OCI-LY7 (cell line): ENCODE measurements around the gene CMPK2. TPM values are rescaled to one million over a fixed set of nuclear protein-coding genes. Genes with fewer than 3 reads are reported as not detected.

Experiments
- BruUV-seq: library from RNA; stranded (reverse); fragments of 400-500 nt; replicated peaks from 2 replicates; lab custom pipeline; 2021; lab: Mats Ljungman, UMichigan
- CTCF ChIA-PET: fragments of 300-600 bp; sonication (Branson Sonifier 250); formaldehyde crosslinking; loops from one replicate; lab custom pipeline; 2022; ENCODE audit warnings: antibody characterized with exemption; ENCODE audit not compliant: unreplicated experiment; lab: Charles Lee
- POLR2A ChIA-PET: fragments of 300-600 bp; sonication (Branson Sonifier 250); formaldehyde crosslinking; loops from one replicate; lab custom pipeline; 2022; ENCODE audit warnings: antibody characterized with exemption; lab: Charles Lee
- DNase-seq: peaks from one replicate; pipeline ENCODE4 v3.0.0-alpha.2; 2015; ENCODE audit warnings: low spot score
- H2AFZ ChIP-seq: fragments of 200-600 bp; sonication (generic), shearing (Covaris generic); 2 replicates; pipeline ENCODE4 v1.6.1; 2014; ENCODE audit warnings: mild to moderate bottlenecking, antibody characterized with exemption, low read length, moderate library complexity
- H3K27ac ChIP-seq: fragments of 200-600 bp; sonication (generic); 2 replicates; pipeline ENCODE4 v1.5.1; 2014; ENCODE audit warnings: mixed run types, low read depth, mild to moderate bottlenecking, moderate library complexity, low read length, inconsistent platforms; ENCODE audit not compliant: poor library complexity, severe bottlenecking
- H3K36me3 ChIP-seq: fragments of 200-600 bp; sonication (generic); 2 replicates; pipeline ENCODE4 v1.6.1; 2014; ENCODE audit warnings: mild to moderate bottlenecking, antibody characterized with exemption, low read length, moderate library complexity, mixed read lengths; ENCODE audit not compliant: insufficient read depth
- H3K4me1 ChIP-seq: fragments of 200-600 bp; sonication (generic); 2 replicates; pipeline ENCODE4 v1.5.1; 2014; ENCODE audit warnings: mild to moderate bottlenecking, low read length; ENCODE audit not compliant: insufficient read depth, poor library complexity, severe bottlenecking
- H3K4me2 ChIP-seq: fragments of 200-600 bp; sonication (generic); 2 replicates; pipeline ENCODE4 v1.6.1; 2014; ENCODE audit warnings: mild to moderate bottlenecking, low read length
- H3K4me3 ChIP-seq: fragments of 200-600 bp; sonication (generic); 2 replicates; pipeline ENCODE4 v1.5.1; 2014; ENCODE audit warnings: mild to moderate bottlenecking, low read depth, low read length; ENCODE audit not compliant: poor library complexity, severe bottlenecking
- H3K79me2 ChIP-seq: fragments of 200-600 bp; sonication (generic); 2 replicates; pipeline ENCODE4 v1.6.1; 2016; ENCODE audit warnings: low read depth, mild to moderate bottlenecking, low read length, moderate library complexity, mixed read lengths; ENCODE audit not compliant: insufficient read depth
- H3K9me2 ChIP-seq: fragments of 200-600 bp; sonication (generic); 2 replicates; pipeline ENCODE4 v1.6.1; 2016; ENCODE audit warnings: mild to moderate bottlenecking, low read length, mixed read lengths; ENCODE audit not compliant: insufficient read depth
- H3K9me3 ChIP-seq: fragments of 200-600 bp; sonication (generic); 2 replicates; pipeline ENCODE4 v1.6.1; 2014; ENCODE audit warnings: mild to moderate bottlenecking, mixed run types, low read length, mixed read lengths
- H4K20me1 ChIP-seq: fragments of 200-600 bp; sonication (generic); 2 replicates; pipeline ENCODE4 v1.6.1; 2014; ENCODE audit warnings: mild to moderate bottlenecking, antibody characterized with exemption, low read length, moderate library complexity, mixed read lengths; ENCODE audit not compliant: insufficient read depth
- EZH2phosphoT487 ChIP-seq: fragments of 200-600 bp; sonication (generic); IDR thresholded peaks from 2 replicates; pipeline ENCODE4 v1.6.1; 2018; ENCODE audit warnings: low read depth, borderline replicate concordance, mild to moderate bottlenecking, mixed run types, antibody characterized with exemption, low read length, moderate library complexity, mixed read lengths
- intact Hi-C: fragments of 100-400 bp; cut with micrococcal nuclease; formaldehyde crosslinking; loops from one replicate; pipeline ENCODE4 v1.10.0; 2022; ENCODE audit not compliant: unreplicated experiment
- total RNA-seq, 2 experiments: library from RNA; depleted of rRNA in 1 of 2; stranded (reverse); fragments of >200 nt in 1 of 2; shearing (Covaris generic) in 1 of 2; gene quantifications; 2 replicates each; pipeline ENCODE4 v1.2.3, GENCODE V29; 2014 to 2022
- TF ChIP-seq, protein P1 (sequence below): fragments of 200-600 bp; sonication (generic); conservative IDR thresholded peaks from 2 replicates; pipeline ENCODE4 v1.5.1; 2014; ENCODE audit warnings: mild to moderate bottlenecking, antibody characterized with exemption, low read length, moderate library complexity, mixed read lengths

CMPK2 gene
- total RNA-seq, 2 experiments from 2014 or later = 0.99 TPM; not detected in 1

DNA sequence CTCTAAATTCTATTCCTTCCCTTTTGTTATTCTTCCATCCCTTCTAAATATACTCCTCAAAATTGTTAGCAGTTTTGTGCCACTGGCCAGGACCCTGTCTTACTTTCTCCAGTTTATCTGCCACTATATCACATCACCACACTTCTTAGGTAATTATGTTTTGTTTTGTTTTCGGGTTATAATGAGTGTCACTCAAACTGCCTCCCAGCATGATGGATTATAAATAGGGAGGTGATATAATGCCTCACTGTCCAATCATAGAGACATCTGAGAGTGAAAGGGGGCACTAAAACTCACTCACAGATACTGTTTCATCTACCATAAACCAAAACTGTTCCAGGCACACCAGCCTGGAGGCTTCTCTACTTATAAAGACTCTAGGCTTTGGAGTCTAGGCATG, 15.3 kb upstream of the CMPK2 start:
- H3K9me3 ChIP-seq = no peaks in the 10 kb centered on the region
- H4K20me1 ChIP-seq = no peaks in the 10 kb centered on the region
- ChIA-PET POLR2A (interaction anchor here (0.7 kb wide), 1 partner anchor 105 kb away, joined by 3 read pairs; no protein-coding TSS in a partner anchor), CTCF (no interaction called here)
- intact Hi-C loops = no loop called here
- no peak overlapping the region for H3K27ac ChIP-seq
- no peak overlapping the region for H3K4me2 ChIP-seq
- H3K79me2 ChIP-seq = no peaks in the 10 kb centered on the region
- no TSS peak for BruUV-seq
- H3K4me3 ChIP-seq = no peak overlapping the region
- no peaks in the 10 kb centered on the region for H3K9me2 ChIP-seq
- H3K36me3 ChIP-seq = no peaks in the 10 kb centered on the region
- no peak overlapping the region for H2AFZ ChIP-seq
- TF ChIP-seq EZH2phosphoT487 = no peak
- TF ChIP-seq, protein P1, sequence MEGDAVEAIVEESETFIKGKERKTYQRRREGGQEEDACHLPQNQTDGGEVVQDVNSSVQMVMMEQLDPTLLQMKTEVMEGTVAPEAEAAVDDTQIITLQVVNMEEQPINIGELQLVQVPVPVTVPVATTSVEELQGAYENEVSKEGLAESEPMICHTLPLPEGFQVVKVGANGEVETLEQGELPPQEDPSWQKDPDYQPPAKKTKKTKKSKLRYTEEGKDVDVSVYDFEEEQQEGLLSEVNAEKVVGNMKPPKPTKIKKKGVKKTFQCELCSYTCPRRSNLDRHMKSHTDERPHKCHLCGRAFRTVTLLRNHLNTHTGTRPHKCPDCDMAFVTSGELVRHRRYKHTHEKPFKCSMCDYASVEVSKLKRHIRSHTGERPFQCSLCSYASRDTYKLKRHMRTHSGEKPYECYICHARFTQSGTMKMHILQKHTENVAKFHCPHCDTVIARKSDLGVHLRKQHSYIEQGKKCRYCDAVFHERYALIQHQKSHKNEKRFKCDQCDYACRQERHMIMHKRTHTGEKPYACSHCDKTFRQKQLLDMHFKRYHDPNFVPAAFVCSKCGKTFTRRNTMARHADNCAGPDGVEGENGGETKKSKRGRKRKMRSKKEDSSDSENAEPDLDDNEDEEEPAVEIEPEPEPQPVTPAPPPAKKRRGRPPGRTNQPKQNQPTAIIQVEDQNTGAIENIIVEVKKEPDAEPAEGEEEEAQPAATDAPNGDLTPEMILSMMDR = no peak
- no peaks in the 10 kb centered on the region for H3K4me1 ChIP-seq
- DNase-seq = no peak

DNA sequence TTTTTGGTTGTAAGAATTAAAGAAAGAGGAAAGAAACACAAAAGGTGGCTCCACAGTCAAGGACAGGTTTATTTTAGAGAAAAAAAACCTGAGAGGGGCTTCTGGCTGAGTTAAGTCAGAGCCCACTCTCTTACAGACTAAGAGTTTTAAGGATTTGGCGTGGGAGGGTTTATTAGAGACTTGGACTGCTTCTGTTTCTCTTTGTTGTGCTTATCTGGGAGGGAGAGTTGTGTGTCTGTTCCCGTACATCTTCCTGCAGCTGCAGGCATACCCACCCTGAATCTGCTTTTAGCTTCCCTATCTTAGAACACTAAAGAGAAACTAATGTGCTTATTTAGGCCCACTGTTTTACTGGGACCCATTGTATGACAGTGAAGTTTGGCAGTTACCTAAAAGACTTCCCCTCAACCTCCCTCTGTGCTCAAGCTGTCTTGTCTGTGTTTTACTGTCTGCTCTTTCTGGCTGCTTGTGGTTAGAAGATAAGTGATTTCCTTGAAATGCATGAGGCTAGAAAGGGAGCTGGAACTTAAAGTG, 14.6 kb upstream of the CMPK2 start:
- Histone ChIP-seq H3K27ac (no peak overlapping the region), H3K9me2 (no peaks in the 10 kb centered on the region), H4K20me1 (no peaks in the 10 kb centered on the region), H3K4me1 (no peaks in the 10 kb centered on the region), H3K36me3 (no peaks in the 10 kb centered on the region), H3K79me2 (no peaks in the 10 kb centered on the region), H3K4me2 (no peak overlapping the region), H3K4me3 (no peak overlapping the region), H2AFZ (no peak overlapping the region), H3K9me3 (no peaks in the 10 kb centered on the region)
- no peak for TF ChIP-seq EZH2phosphoT487
- TF ChIP-seq, protein P1 = no peak
- intact Hi-C loops = no loop called here
- no TSS peak for BruUV-seq
- no peak for DNase-seq
- CTCF ChIA-PET = no interaction called here
- POLR2A ChIA-PET = interaction anchor here (0.7 kb wide), 1 partner anchor 855 kb away, joined by 3 read pairs; no protein-coding TSS in a partner anchor

DNA sequence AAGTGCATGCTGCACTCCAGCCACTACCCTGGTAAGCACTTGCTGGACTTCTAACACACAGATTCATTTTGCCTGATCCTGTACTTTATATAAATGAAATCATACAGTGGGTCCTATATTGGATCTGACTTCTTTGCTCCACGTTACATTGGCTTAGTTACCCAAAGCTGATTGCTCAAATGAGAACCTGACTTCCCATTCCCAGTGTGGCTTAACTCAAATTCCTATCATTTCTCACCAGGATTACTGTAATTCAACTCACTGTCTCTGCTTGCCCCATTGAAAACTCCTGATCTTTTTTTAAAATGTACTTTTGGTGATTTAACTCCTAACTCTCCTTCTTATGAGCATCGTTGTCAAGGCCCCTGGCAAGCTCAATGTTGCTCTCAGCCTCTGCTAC, 13.3 kb upstream of the CMPK2 start:
- Histone ChIP-seq H3K9me3 (peaks cover 8% of the 10 kb centered on the region), H3K27ac (no peak overlapping the region), H3K36me3 (no peaks in the 10 kb centered on the region), H3K4me3 (no peak overlapping the region), H3K4me2 (no peak overlapping the region), H3K79me2 (no peaks in the 10 kb centered on the region), H3K4me1 (no peaks in the 10 kb centered on the region), H4K20me1 (no peaks in the 10 kb centered on the region), H2AFZ (no peak overlapping the region), H3K9me2 (no peaks in the 10 kb centered on the region)
- BruUV-seq = no TSS peak
- TF ChIP-seq, protein P1 = no peak
- TF ChIP-seq EZH2phosphoT487 = no peak
- intact Hi-C loops = no loop called here
- ChIA-PET POLR2A (no interaction called here), CTCF (no interaction called here)
- DNase-seq = no peak
